ENCODE results near the gene MRPS34.

GRCh38 chr16:1754204-1754603 is 18.7 kb downstream of the MRPS34 start:
- no peak for TF ChIP-seq CTCF (conservative IDR thresholded peaks at IDR 0.05)
- no peak for TF ChIP-seq ZFX (IDR thresholded peaks at IDR 0.05)
